Sigmoid colon (tissue), 7 donors: Measurements from ENCODE around the gene CARMIL3. TPM values are rescaled to one million over a fixed set of nuclear protein-coding genes. Genes with fewer than 3 reads are reported as not detected.
A peak's percentile ranks its signal among the peaks of the same experiment; 100 is the strongest.

ENCODE experiments used
- DNase-seq: peaks from one replicate; pipeline ENCODE4 v3.0.0-alpha.2; 2019
- H3K27ac ChIP-seq, 4 donors: fragments of 200-600 bp; sonication (generic); one replicate each; pipeline ENCODE4 v1.5.1; 2016 to 2019; ENCODE audit warnings: mild to moderate bottlenecking in 1 of 4
- H3K27me3 ChIP-seq, 3 donors: fragments of 200-600 bp; sonication (generic); one replicate each; pipeline ENCODE4 v1.5.1; 2019; ENCODE audit warnings: mild to moderate bottlenecking in 1 of 3
- H3K36me3 ChIP-seq, 4 donors: fragments of 200-600 bp; sonication (generic); one replicate each; pipeline ENCODE4 v1.5.1; 2016 to 2019
- H3K4me1 ChIP-seq, 4 donors: fragments of 200-600 bp; sonication (generic); one replicate each; pipeline ENCODE4 v1.5.1; 2017 to 2019
- H3K4me3 ChIP-seq, 4 donors: fragments of 200-600 bp; sonication (generic); one replicate each; pipeline ENCODE4 v1.5.1; 2017 to 2019; ENCODE audit warnings: mild to moderate bottlenecking in 2 of 4, moderate library complexity in 1 of 4
- H3K9me3 ChIP-seq, 4 donors: fragments of 200-600 bp in 3 of 4; sonication (generic) in 3 of 4; one replicate each; pipeline versions ENCODE4 v1.5.1 to v1.6.1; 2013 to 2019
- EP300 ChIP-seq, 4 donors: sonication (generic); formaldehyde crosslinking; IDR thresholded peaks; one replicate each; pipeline ENCODE4 v1.6.1; 2017; ENCODE audit warnings: antibody characterized with exemption in 4 of 4
- POLR2A ChIP-seq, 2 donors: fragments of 450-650 bp; IDR thresholded peaks; one replicate each; pipeline ENCODE4 v1.6.1; 2016; ENCODE audit warnings: antibody characterized with exemption in 2 of 2, mild to moderate bottlenecking in 2 of 2, moderate library complexity in 2 of 2
- POLR2AphosphoS5 ChIP-seq, 4 donors: sonication (generic); formaldehyde crosslinking; IDR thresholded peaks; one replicate each; pipeline ENCODE4 v1.6.1; 2017; ENCODE audit warnings: antibody characterized with exemption in 4 of 4
- WGBS, 2 donors: extraction: QIAGEN DNeasy Blood & Tissue Kit; methylation state at CpG; one replicate each; pipeline ENCODE4 v1.1.7; 2013; 5-methylcytosine and 5-hydroxymethylcytosine counted together
- intact Hi-C: fragments of 100-400 bp; cut with DNase I; formaldehyde crosslinking; loops from one replicate; pipeline ENCODE4 v1.15.1; 2023
- polyA plus RNA-seq, 3 donors: library from polyadenylated mRNA; stranded (reverse); fragments of 200-250 nt; gene quantifications; one replicate each; pipeline ENCODE4 v1.2.3, GENCODE V29; 2013
- total RNA-seq, 4 donors: library from RNA; depleted of rRNA; stranded (reverse); fragments of >200 nt; gene quantifications; one replicate each; pipeline ENCODE4 v1.1.0, GENCODE V29; 2016
- TF ChIP-seq, protein P1 (sequence below), 4 experiments: fragments of 450-650 bp in 3 of 4; fragments of 200-600 bp in 1 of 4; IDR thresholded peaks; one replicate each; pipeline ENCODE4 v1.5.1; 2016 to 2019; ENCODE audit warnings: antibody characterized with exemption in 4 of 4, mild to moderate bottlenecking in 3 of 4, moderate library complexity in 2 of 4
- donor health status: healthy with polysubstance abuse.
- donor health status: Bipolar disorder and iron deficiency.
- donor health status: healthy.

The CARMIL3 gene
- total and polyA plus RNA-seq, 7 donors = under 0.01 to 3.3 (median 0.23) TPM

DNA sequence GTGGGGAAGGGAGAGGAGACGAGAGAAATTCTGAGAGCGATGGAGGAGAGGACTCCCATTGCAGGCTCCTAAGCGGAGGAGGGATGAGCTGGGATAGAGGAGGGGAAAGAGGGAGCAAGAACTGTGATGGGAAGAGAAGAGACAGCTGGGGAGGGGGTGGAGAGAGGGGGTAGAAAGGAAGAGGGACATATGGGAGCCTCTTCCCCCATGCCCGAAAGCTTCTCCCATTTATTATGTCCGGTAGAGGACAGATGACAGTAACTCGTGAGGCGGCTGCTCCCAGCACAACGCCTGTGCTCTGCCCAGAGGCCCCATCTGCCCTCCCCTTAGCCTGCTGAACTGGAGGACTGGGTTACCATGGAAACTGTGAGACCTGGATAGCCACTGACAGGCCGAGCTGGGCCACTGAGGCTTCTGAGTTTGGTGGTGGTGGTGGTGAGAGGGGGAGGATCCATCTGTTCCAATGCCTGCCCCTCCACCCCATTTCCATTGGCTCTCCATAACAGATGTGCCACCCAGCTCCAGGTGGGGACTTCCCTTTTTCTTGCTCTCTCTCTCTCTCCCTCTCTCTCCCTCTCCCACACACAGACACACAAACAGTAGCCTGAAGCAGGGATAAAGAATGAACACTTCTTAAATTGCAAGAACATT is 27.8 kb downstream of the CARMIL3 start:
- intact Hi-C loops = no loop called here
- 89 to 93% methylated on average over 9 of the region's 9 CpGs for WGBS, 2 donors
- no peak overlapping the region for H3K27ac ChIP-seq

GRCh38 chr14:24080142-24080530 is 28.3 kb downstream of the CARMIL3 start:
- intact Hi-C loops = no loop called here
- no peak for DNase-seq
- no peak overlapping the region for H3K4me3 ChIP-seq
- H3K27me3 ChIP-seq = no peaks in the 10 kb centered on the region
- H3K4me1 ChIP-seq = peaks cover 0 to 13% (median 2%) of the 10 kb centered on the region in 4 donors
- no peaks in the 10 kb centered on the region for H3K9me3 ChIP-seq
- no peaks in the 10 kb centered on the region for H3K36me3 ChIP-seq
- no peak overlapping the region for H3K27ac ChIP-seq
- TF ChIP-seq POLR2A (IDR thresholded peaks at IDR 0.05) = no peak
- no peak for TF ChIP-seq POLR2AphosphoS5 (IDR thresholded peaks at IDR 0.05)
- TF ChIP-seq, protein P1, sequence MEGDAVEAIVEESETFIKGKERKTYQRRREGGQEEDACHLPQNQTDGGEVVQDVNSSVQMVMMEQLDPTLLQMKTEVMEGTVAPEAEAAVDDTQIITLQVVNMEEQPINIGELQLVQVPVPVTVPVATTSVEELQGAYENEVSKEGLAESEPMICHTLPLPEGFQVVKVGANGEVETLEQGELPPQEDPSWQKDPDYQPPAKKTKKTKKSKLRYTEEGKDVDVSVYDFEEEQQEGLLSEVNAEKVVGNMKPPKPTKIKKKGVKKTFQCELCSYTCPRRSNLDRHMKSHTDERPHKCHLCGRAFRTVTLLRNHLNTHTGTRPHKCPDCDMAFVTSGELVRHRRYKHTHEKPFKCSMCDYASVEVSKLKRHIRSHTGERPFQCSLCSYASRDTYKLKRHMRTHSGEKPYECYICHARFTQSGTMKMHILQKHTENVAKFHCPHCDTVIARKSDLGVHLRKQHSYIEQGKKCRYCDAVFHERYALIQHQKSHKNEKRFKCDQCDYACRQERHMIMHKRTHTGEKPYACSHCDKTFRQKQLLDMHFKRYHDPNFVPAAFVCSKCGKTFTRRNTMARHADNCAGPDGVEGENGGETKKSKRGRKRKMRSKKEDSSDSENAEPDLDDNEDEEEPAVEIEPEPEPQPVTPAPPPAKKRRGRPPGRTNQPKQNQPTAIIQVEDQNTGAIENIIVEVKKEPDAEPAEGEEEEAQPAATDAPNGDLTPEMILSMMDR (IDR thresholded peaks at IDR 0.05) = no peak
- TF ChIP-seq EP300 (IDR thresholded peaks at IDR 0.05) = no peak
- 78 to 86% methylated on average over 6 of the region's 6 CpGs for WGBS, 2 donors

More for the DNA sequence above, 27.8 kb downstream of the CARMIL3 start:
- TF ChIP-seq POLR2A (IDR thresholded peaks at IDR 0.05) = no peak
- TF ChIP-seq, protein P1 (IDR thresholded peaks at IDR 0.05) = no peak
- no peak for TF ChIP-seq POLR2AphosphoS5 (IDR thresholded peaks at IDR 0.05)
- no peak for TF ChIP-seq EP300 (IDR thresholded peaks at IDR 0.05)
- peaks cover 0 to 13% (median 2%) of the 10 kb centered on the region in 4 donors for H3K4me1 ChIP-seq
- H3K4me3 ChIP-seq = no peak overlapping the region
- DNase-seq = no peak
- no peaks in the 10 kb centered on the region for H3K36me3 ChIP-seq
- no peaks in the 10 kb centered on the region for H3K27me3 ChIP-seq
- no peaks in the 10 kb centered on the region for H3K9me3 ChIP-seq

- intact Hi-C loops = no loop called here
- Histone ChIP-seq H3K27me3 (no peaks in the 10 kb centered on the region), H3K4me3 (peak overlapping the region; percentile 29 to 63 (median 56)), H3K27ac (peak overlapping the region in 3 of 4 donors; percentile 10 to 39 (median 38)), H3K4me1 (peaks cover 0 to 13% (median 2%) of the 10 kb centered on the region in 4 donors), H3K9me3 (no peaks in the 10 kb centered on the region), H3K36me3 (no peaks in the 10 kb centered on the region)
- TF ChIP-seq EP300 (IDR thresholded peaks at IDR 0.05) = no peak
- TF ChIP-seq, protein P1 (IDR thresholded peaks at IDR 0.05) = no peak
- no peak for TF ChIP-seq POLR2A (IDR thresholded peaks at IDR 0.05)
- TF ChIP-seq POLR2AphosphoS5 (IDR thresholded peaks at IDR 0.05) = no peak
- no peak for DNase-seq
- WGBS, 2 donors = 0% methylated on average over 74 of the region's 74 CpGs
Measured at GRCh38 chr14:24080888-24081738, 29.3 kb downstream of the CARMIL3 start.

- intact Hi-C loops = no loop called here
- 19 to 26% methylated on average over 26 of the region's 26 CpGs for WGBS, 2 donors
- Histone ChIP-seq H3K9me3 (no peaks in the 10 kb centered on the region), H3K27me3 (no peaks in the 10 kb centered on the region), H3K4me3 (peak overlapping the region; percentile 29 to 63 (median 56)), H3K36me3 (no peaks in the 10 kb centered on the region), H3K27ac (peak overlapping the region in 2 of 4 donors; percentile 38 to 39), H3K4me1 (peaks cover 0 to 13% (median 2%) of the 10 kb centered on the region in 4 donors)
- no peak for DNase-seq
- TF ChIP-seq EP300 (IDR thresholded peaks at IDR 0.05) (no peak), POLR2AphosphoS5 (IDR thresholded peaks at IDR 0.05) (no peak), POLR2A (IDR thresholded peaks at IDR 0.05) (no peak)
- TF ChIP-seq, protein P1 (IDR thresholded peaks at IDR 0.05) = no peak
Measured at GRCh38 chr14:24081739-24082211, 30.0 kb downstream of the CARMIL3 start.
